OCI-LY3 (cell line): Measurements from ENCODE around the gene PDLIM4.
A peak's percentile ranks its signal among the peaks of the same experiment; 100 is the strongest.

Source experiments
- H2AFZ ChIP-seq: fragments of 200-600, 300-600 bp; shearing (Covaris generic); 2 replicates; pipeline ENCODE4 v1.6.0; 2014; ENCODE audit warnings: antibody characterized with exemption, low read depth, low read length
- H3K27ac ChIP-seq: fragments of 200-600, 300-600 bp; sonication (generic); 2 replicates; pipeline ENCODE4 v1.5.1; 2014; ENCODE audit warnings: mild to moderate bottlenecking, low read length, moderate library complexity, mixed read lengths
- H3K27me3 ChIP-seq: fragments of 200-600, 300-600 bp; sonication (generic); 2 replicates; pipeline ENCODE4 v1.6.1; 2014; ENCODE audit warnings: low read depth, low read length, mixed read lengths
- H3K36me3 ChIP-seq: fragments of 200-600, 300-600 bp; sonication (generic); replicated peaks from 2 replicates; pipeline ENCODE3; 2014; ENCODE audit warnings: low read depth, low read length, mixed read lengths
- H3K4me1 ChIP-seq: fragments of 300-600, 200-600 bp; sonication (generic); 2 replicates; pipeline ENCODE4 v1.6.1; 2014; ENCODE audit warnings: low read length, mixed read lengths
- H3K4me2 ChIP-seq: fragments of 200-600, 300-600 bp; sonication (generic); 2 replicates; pipeline ENCODE4 v1.6.1; 2014; ENCODE audit warnings: low read length, mixed read lengths
- H3K4me3 ChIP-seq: fragments of 300-600, 200-600 bp; sonication (generic); 2 replicates; pipeline ENCODE4 v1.5.1; 2014; ENCODE audit warnings: antibody characterized with exemption, mild to moderate bottlenecking, low read length, moderate library complexity
- H3K79me2 ChIP-seq: fragments of 300-600, 200-600 bp; shearing (Covaris generic); 2 replicates; pipeline ENCODE4 v1.6.1; 2014; ENCODE audit warnings: mild to moderate bottlenecking, low read length, mixed read lengths
- H3K9ac ChIP-seq: fragments of 300-600, 200-600 bp; shearing (Covaris generic); 2 replicates; pipeline ENCODE4 v1.6.0; 2014; ENCODE audit warnings: mild to moderate bottlenecking, low read length, moderate library complexity
- H3K9me3 ChIP-seq: fragments of 200-600, 300-600 bp; shearing (Covaris generic); 2 replicates; pipeline ENCODE4 v1.6.1; 2014; ENCODE audit warnings: low read length, mixed read lengths; ENCODE audit not compliant: insufficient read depth
- H4K20me1 ChIP-seq: fragments of 200-600, 300-600 bp; sonication (generic); 2 replicates; pipeline ENCODE4 v1.6.1; 2016; ENCODE audit warnings: low read length, mixed read lengths; ENCODE audit not compliant: insufficient read depth
- CTCF ChIP-seq: fragments of 200-600, 300-600 bp; sonication (generic); IDR thresholded peaks from 2 replicates; pipeline ENCODE4 v1.5.1; 2014; ENCODE audit warnings: antibody characterized with exemption, low read length, low read depth
- EZH2phosphoT487 ChIP-seq: fragments of 200-600 bp; shearing (Covaris generic); IDR thresholded peaks from 2 replicates; pipeline ENCODE4 v1.6.1; 2018; ENCODE audit warnings: antibody characterized with exemption, mixed run types, low read depth

Gene PDLIM4

GRCh38 chr5:132277971-132278853 is 20.7 kb downstream of the PDLIM4 start:
- H3K27ac ChIP-seq: no peak overlapping the region
- H2AFZ ChIP-seq: no peak overlapping the region
- H3K4me1 ChIP-seq: no peaks in the 10 kb centered on the region
- no peak overlapping the region for H3K4me3 ChIP-seq
- H3K4me2 ChIP-seq: no peak overlapping the region
- no peaks in the 10 kb centered on the region for H3K36me3 ChIP-seq
- H3K9ac ChIP-seq: no peak overlapping the region
- no peaks in the 10 kb centered on the region for H3K79me2 ChIP-seq
- TF ChIP-seq EZH2phosphoT487: no peak
- H3K27me3 ChIP-seq: no peaks in the 10 kb centered on the region; the same call in 1 of the 2 replicates
- no peaks in the 10 kb centered on the region for H4K20me1 ChIP-seq
- H3K9me3 ChIP-seq: no peaks in the 10 kb centered on the region

GRCh38 chr5:132279801-132280200 is 22.3 kb downstream of the PDLIM4 start:
- TF ChIP-seq CTCF: no peak
- TF ChIP-seq EZH2phosphoT487: no peak
- Histone ChIP-seq H4K20me1 (no peaks in the 10 kb centered on the region), H2AFZ (no peak overlapping the region)

GRCh38 chr5:132280371-132281240 is 23.1 kb downstream of the PDLIM4 start:
- H3K36me3 ChIP-seq: no peaks in the 10 kb centered on the region
- no peak overlapping the region for H3K4me3 ChIP-seq
- H3K4me1 ChIP-seq: no peaks in the 10 kb centered on the region
- no peaks in the 10 kb centered on the region for H3K79me2 ChIP-seq
- no peak overlapping the region for H3K27ac ChIP-seq
- TF ChIP-seq CTCF: no peak
- no peak for TF ChIP-seq EZH2phosphoT487
- no peaks in the 10 kb centered on the region for H4K20me1 ChIP-seq
- H3K9me3 ChIP-seq: no peaks in the 10 kb centered on the region
- no peak overlapping the region for H3K4me2 ChIP-seq
- no peaks in the 10 kb centered on the region for H3K27me3 ChIP-seq
- no peak overlapping the region for H3K9ac ChIP-seq
- H2AFZ ChIP-seq: no peak overlapping the region

More at GRCh38 chr5:132279801-132280200, 22.3 kb downstream of the PDLIM4 start:
- Histone ChIP-seq H3K36me3 (no peaks in the 10 kb centered on the region), H3K27me3 (no peaks in the 10 kb centered on the region), H3K79me2 (no peaks in the 10 kb centered on the region), H3K4me2 (no peak overlapping the region), H3K9ac (no peak overlapping the region), H3K4me3 (no peak overlapping the region), H3K27ac (no peak overlapping the region), H3K9me3 (no peaks in the 10 kb centered on the region), H3K4me1 (no peaks in the 10 kb centered on the region)

- Histone ChIP-seq H3K4me3 (no peak overlapping the region), H3K79me2 (no peaks in the 10 kb centered on the region), H3K9ac (no peak overlapping the region), H3K4me2 (no peak overlapping the region), H3K4me1 (no peaks in the 10 kb centered on the region), H3K9me3 (no peaks in the 10 kb centered on the region), H3K27ac (no peak overlapping the region), H3K36me3 (no peaks in the 10 kb centered on the region), H2AFZ (no peak overlapping the region), H3K27me3 (no peaks in the 10 kb centered on the region), H4K20me1 (no peaks in the 10 kb centered on the region)
- 0 out of 2 replicates have a peak, but pooled peaks have one; percentile 7 for TF ChIP-seq CTCF
- TF ChIP-seq EZH2phosphoT487: no peak
Observed at GRCh38 chr5:132281856-132282614, 24.5 kb downstream of the PDLIM4 start.
